Hepatic stellate cell (primary cell): ENCODE data around the gene TOMM20L.
"Not testable (repeated sequence)": the region's sequence is repeated elsewhere in the genome, so short reads cannot be mapped to it uniquely, and the experiment has no call there.

ENCODE experiments used
- DNase-seq: peaks from one replicate; pipeline ENCODE4 v3.0.0; 2011; ENCODE audit warnings: low spot score

Gene TOMM20L

DNA sequence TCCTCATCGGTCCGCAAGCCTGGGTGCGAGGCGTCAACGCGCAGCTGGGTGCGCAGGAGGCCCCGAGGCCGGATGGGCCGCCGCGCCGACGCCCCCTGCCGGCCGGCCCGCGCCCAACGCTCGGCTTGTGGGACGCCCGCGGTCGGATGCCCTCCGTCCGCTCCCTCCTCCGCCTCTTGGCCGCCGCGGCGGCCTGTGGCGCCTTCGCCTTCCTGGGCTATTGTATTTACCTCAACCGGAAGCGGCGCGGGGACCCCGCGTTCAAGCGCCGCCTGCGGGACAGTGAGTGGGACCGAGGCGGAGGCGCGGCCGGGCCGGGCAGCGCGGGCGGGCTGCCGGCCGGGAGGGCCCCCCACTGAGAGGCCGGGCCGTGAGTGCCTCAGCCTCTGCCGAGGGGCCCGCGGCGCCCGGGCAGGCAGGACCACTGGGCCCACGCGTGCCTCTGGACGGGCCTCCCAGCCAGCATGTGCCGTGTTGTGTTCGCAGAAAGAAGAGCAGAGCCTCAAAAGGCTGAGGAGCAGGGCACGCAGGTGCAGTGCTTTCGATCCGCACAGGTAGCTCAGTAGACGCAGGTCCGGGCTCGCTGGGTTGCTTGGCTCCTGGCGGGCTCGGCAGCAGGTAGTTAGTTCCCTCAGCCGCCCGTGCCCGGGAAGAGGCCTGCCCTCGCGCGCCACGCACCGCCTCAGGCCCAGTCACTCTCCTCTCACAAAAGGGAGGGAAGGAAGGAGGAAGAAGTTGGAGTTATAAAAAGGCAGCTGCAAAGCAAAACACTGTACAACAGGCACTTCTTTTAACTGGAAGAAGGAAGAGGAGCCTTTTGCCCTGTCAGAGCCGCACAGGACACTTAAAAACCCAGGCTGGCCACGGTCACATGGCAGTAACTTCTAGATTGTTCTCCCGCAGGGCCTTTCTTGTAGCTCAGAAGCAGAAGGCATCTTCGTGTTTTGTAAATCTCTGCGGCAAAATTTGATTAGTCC is at the start of gene TOMM20L:
TSS of gene TOMM20L (plus strand) at position 119 of the 977 bp plus-strand sequence. CDS start at position 147, 28 bp downstream.
- DNase-seq: peak; percentile 84

GRCh38 chr14:58353516-58354299 is 42.0 kb upstream of the TOMM20L start:
- DNase-seq: peak; percentile 5

DNA sequence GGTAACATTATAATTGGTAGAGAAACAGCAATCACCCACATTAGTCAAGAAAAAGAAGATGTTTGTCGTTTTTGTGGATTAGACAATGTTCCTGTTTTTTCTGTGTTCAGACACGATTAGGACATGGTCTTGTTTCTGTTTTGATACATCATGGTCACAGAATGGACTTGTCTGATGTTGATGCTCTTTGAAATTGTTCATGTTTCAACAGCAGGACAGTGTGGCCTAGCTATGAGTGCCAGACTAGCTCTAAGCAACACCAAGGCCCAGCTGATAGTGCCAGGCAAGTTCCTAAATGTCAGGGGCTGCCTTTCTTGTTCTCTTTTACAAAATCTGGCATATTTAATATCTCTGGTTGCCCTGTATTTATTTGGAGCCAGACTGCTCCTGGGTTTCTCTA is 40.9 kb upstream of the TOMM20L start:
- DNase-seq: no peak

- no peak for DNase-seq
Observed at GRCh38 chr14:58356268-58356667, 39.5 kb upstream of the TOMM20L start.

DNA sequence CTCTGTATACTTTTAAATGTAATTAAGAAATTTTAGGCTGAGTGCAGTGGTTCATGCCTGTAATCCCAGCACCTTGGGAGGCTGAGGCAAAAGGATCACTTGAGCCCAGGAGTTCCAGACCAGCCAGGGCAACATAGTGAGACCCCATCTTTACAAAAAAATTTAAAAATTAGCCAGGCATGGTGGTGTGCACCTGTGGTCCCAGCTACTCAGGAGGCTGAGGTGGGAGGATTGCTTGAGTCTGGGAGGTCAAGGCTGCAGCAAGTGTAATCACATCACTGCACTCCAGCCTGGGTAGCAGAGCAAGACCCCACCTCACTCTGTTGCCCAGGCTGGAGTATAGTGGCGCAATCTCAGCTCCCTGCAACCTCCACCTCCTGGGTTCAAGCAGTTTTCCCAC is 33.5 kb upstream of the TOMM20L start:
- not testable (repeated sequence) for DNase-seq

DNA sequence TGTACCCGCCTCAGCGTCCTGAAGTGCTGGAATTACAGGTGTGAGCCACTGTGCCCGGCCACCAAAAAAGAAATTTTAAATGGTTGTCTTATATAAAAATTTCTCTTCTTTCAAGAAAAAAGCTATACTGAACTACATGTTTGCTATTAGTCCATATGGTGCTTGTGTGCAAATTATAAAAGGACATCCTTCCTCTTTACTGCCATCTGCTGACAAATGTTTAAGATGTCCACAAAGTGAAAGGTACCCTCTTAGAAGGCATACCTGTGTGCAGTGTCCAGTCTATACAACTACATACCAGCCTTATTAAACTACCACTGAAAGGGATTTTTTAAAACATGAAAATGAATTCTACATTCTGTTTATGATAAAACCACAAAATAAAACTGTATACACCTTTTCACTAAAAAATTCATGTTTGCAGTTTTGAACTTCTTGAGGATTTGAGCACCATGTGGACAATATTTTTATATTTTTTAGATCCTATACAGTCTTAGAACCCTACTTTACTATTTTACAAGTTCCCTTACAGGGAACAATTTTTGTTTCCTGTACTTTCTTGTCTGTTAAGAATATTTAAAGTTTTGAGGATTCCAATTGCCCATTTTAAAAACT is 32.8 kb upstream of the TOMM20L start:
- DNase-seq: no peak

GRCh38 chr14:58364316-58364715 is 31.4 kb upstream of the TOMM20L start:
- no peak for DNase-seq

DNA sequence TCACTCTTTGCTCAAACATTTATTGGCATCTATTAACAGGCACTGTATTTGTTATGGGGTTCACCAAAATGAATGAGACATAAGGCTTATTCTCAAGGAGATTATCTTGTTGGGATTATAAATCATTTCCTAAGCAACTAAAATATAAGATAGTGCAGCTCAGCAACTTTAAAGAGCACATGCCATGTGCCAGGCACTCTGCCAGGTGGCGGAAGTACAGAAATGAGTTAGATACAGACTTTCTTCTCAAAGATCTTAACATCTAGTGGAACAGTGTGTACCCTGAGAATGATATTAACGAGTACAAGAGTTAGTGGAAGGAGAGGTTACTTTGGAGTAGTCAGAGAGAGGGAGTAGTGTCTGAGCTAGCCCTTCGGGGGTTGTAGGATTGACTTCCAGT is 28.4 kb upstream of the TOMM20L start:
- no peak for DNase-seq

DNA sequence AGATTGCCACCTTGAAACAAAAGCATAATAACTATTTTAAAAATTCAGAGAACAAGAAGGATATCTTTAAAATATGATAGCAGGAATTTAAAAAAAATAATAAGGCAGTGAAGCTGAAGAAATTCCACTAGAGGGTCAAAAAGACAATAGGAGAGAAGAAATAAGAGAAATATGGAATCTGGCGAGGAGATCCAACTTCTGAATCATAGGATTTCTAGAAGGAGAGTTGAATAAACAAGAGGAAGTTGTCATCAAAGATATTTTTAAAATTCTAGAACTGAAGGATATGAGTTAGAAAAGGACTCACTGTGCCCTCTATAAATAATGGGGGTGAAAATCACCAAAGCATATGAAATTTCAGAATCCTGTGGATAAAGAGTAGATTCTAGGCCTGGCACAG is 26.8 kb upstream of the TOMM20L start:
- DNase-seq: peak; percentile 7

DNA sequence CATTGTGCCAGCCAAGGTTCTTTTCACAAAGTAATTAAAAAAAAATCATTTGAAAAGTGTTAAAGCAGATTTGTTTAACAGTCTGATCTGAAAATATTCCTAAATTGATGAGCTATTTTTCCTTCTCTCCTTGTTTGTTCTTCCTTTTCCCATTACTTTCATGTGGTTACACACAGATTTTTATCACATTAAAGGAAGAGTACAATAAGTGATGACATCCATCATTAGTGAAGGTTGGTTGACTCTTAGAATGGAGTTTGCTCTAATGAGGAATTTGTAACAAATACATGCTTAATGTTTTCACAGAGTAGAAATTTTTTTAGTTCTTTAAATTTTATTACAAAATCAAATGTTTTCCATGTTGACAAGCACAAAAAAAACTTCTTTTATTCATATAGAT is 18.9 kb upstream of the TOMM20L start:
- no peak for DNase-seq

DNA sequence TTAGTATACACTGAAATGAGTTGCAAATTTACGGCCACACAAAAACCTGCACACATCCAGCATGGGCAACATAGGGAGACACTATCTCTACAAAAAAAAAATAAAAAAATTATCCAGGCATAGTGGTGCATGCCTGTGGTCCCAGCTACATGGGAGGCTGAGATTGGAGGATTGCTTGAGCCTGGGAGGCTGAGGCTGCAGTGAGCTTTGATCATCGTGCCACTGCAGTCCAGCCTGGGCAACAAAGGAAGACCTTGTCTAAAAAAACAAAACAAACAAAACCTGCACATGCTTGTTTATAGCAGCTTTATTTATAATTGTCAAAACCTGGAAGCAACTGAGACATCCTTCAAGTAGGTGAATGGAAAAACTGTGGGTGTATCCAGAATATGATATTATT is 4.9 kb upstream of the TOMM20L start:
- no peak for DNase-seq

- DNase-seq: no peak
Observed at GRCh38 chr14:58395562-58395811, 243 bp upstream of the TOMM20L start.

DNA sequence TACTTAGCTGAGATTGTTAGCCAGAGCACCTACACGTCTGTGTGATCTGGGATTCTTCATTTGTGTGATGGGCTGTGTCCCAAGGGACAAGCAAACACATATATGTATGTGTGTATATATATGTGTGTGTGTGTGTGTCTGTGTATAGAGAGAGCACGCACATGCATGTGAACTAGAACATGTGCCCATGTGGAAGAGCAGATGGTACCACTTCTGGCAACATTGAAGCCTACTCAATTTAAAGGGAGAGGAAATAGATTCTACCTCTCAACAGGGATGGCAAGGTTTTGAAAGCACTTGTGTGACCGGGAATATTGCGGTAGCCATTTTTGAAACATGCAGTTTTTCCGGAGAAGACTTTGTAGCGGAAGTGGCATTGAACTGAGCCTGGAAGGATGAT is 1.4 kb downstream of the TOMM20L start:
- no peak for DNase-seq

DNA sequence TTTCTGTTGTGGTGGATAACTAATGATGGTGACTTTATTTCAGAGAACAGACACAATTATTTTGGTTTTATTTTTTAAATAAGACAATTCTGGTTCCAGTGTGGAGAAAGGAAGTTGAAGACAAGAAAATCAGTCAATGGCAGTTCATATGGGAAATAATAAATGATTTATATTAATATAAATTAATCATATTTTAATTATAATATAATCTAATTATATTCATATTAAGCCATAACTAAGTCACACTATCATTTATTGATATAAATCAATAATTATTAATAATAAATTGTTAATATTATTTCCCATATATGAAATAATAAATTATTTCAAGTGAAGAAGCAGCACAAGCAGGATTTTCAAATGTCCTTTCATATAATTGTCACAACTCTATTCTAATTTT is 2.8 kb downstream of the TOMM20L start:
- no peak for DNase-seq

DNA sequence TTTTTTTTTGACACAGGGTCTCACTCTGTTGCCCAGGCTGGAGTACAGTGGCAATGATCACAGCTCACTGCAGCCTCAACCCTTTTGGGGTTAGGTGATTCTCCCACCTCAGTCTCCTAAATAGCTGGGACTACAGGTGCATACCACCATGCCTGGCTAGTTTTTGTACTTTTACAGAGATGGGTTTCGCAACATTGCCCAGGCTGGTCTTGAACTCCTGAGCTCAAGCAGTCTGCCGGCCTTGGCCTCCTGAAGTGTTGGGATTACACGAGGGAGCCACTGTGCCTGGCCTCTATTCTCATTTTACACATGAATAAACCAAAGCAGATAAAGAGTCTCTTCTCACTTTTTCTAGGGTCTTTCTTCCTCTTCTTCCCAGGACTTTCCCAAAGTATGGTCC is 3.2 kb downstream of the TOMM20L start:
- no peak for DNase-seq

DNA sequence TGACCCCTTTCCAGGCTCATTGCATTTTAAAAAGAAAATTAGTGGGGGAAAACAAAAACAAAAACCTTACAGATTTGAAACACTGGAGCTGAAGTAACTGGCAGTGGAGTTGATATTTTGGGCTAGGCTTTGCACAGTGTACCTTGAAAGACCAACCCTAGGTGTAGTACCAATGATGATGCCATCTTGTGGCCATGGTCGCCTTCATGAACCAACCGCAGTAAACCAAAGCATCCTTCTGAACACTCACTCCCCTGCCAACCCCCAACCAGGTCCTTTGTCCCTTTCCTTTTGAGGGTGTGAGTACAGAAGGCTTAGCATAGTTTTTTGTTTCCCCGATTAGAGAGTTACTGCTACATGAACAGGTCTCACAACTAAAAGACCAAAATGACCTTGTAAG is 5.9 kb downstream of the TOMM20L start:
- DNase-seq: no peak

- no peak for DNase-seq
Observed at GRCh38 chr14:58408681-58409215, 13.0 kb downstream of the TOMM20L start.

- no peak for DNase-seq
Observed at GRCh38 chr14:58414845-58415244, 19.1 kb downstream of the TOMM20L start.

- no peak for DNase-seq
Observed at GRCh38 chr14:58415636-58416547, 20.2 kb downstream of the TOMM20L start.

DNA sequence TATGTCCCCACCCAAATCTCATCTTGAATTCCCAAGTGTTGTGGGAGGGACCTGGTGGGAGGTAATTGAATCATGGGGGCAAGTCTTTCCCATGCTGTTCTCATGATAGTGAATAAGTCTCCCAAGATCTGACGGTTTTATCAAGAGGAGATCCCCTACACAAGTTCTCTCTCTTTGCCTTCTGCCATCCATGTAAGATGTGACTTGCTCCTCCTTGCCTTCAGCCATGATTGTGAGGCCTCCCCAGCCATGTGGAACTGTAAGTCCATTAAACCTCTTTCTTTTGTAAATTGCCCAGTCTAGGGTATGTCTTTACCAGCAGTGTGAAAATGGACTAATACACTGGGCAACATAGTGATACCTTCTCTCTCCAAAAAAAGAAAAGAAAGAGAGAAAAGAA is 21.2 kb downstream of the TOMM20L start:
- DNase-seq: not testable (repeated sequence)

- peak; percentile 36 for DNase-seq
Observed at GRCh38 chr14:58426670-58427280, 31.0 kb downstream of the TOMM20L start.
